NCI-H510A treated with DMSO at 0.1 percent for 48 hours (cell line): ENCODE results near the gene DCPS.
A peak's percentile ranks its signal among the peaks of the same experiment; 100 is the strongest.

ENCODE experiments used
- DNase-seq: peaks from one replicate; lab custom pipeline; 2025; lab: John Stamatoyannopoulos, UW

DCPS gene

GRCh38 chr11:126328444-126328843 is 24.6 kb downstream of the DCPS start:
- DNase-seq = peak; percentile 65

DNA sequence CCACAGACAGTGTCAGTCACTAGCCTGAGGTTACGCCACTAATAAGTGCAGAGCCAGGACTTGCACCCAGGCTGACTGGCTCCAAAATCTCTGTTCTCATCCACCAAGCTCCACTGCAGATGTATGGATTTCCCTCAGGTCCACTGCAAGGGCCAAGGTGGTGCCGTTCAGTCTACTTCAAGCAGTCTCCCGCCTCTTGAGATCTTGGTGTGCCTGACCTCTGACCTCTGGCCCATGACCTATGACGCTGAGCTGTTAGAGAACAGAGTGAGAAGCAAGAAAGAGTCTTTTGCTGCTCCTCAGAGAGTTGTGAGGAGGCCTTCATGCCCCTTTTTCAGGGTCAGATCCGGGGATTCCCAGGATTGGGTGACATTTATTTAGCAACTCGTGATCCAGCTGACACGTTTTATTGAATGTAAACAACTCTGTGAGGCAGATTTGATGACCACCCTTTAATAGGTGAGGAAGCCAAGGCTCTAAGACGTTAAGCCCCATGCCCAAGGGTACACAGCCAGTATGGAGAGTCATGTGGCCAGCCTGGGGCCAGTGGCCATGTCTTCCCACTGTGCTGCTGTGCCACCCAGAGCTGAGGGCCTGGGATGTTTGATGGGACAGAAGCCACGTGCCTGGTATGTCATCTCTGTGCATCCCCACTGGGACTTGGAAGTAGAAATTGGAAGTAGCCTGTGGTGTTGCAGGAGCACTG is 25.2 kb downstream of the DCPS start:
- DNase-seq = no peak

GRCh38 chr11:126329644-126330211 is 25.9 kb downstream of the DCPS start:
- no peak for DNase-seq

GRCh38 chr11:126331286-126331685 is 27.4 kb downstream of the DCPS start:
- no peak for DNase-seq

DNA sequence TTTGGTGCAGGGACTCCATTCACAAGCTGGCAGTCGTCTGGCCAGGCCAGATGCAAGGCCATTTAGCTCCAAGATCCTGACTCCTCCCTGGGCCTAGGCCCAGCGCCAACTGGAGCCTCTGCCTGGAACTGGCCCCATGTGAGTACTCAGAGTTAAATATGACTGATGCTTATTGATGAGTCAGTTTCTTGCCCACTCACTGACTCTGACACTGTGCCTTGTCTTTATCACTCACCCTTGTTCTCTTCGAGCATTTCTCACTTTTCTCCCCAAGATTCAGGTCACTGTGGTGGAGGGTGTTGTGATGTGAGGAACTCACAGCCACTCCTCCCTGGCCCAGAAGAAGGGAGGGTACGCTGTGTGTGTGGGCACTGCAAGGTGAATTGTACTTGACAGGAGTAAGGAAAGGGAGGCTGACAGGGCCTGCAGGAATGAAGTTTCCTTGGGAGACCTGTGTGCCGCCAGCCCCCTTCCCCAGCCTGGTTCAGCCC is 28.4 kb downstream of the DCPS start:
- no peak for DNase-seq

GRCh38 chr11:126333142-126333541 is 29.3 kb downstream of the DCPS start:
- no peak for DNase-seq

DNA sequence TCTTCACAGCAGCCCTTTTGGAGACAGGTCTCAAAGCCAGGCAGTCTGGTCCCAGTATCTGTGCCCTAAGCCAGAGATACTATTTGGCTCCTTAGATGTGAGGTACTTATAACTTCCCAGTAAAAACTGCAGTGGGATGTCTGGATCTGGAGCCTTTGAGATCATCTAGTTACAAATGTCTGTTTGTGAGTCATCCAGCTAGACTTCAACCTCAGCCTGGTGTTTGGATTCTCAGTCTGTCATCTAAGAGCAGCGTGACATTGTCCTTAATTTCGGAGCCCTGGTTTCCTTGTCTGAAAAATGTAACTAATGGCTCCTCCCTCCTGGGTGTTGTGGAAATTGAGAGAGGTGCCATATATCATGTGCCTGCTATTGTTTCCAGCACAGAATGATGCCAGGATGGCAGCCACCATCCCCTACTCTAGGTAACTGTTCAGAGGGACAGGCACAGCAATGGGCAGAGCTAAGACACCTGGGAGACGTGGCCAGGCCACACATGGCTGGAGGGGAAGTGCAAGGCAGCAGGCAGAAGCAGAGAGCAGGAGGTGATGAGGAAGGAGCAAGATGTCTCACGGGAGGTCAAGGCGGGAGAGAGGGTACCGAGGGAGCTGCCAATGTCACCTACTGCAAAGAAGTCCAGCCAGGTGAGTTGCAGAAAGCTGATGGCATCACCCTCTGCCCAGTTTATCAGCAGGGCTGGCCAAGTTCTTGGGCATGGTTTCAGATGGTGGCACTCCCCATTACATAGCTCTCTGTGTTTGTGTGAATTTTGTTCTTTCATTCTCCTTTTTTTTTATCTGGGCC is 31.0 kb downstream of the DCPS start:
- no peak for DNase-seq

DNA sequence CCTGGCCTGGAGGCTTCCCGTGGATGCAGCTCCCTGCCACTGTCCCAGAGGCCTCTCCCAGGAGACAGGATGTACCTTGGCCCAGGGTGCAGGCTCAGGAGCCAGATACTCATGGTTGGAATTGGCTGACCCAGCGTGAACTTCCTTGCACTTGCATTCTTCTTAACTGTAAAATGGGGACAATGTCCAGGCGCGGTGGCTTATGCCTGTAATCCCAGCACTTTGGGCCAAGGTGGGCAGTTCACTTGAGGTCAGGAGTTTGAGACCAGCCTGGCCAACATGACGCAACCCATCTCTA is 31.6 kb downstream of the DCPS start:
- DNase-seq = no peak

GRCh38 chr11:126336138-126336541 is 32.3 kb downstream of the DCPS start:
- DNase-seq = no peak

DNA sequence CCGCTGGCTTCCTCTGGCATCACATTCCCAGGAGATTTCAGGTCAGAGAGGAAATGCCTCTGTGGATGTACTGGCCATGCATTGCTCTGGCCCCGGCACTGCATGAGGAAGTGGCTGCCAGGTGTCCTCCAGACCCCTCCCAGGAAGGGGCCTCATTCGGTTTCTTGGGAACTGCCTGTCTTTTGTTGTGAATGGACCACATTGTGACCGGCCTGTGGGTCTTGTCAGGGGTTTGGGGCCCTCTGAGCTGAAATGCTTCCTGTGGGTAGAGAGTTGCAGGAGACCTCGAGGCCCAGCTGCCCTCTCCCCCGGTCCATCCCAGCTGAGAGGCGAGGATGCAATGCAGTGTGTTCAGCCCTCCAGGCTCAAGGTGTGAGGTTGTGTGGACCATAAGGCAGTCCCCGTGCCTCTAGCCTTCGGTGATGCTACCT is 32.8 kb downstream of the DCPS start:
- DNase-seq = no peak

GRCh38 chr11:126337126-126337473 is 33.2 kb downstream of the DCPS start:
- DNase-seq = no peak

DNA sequence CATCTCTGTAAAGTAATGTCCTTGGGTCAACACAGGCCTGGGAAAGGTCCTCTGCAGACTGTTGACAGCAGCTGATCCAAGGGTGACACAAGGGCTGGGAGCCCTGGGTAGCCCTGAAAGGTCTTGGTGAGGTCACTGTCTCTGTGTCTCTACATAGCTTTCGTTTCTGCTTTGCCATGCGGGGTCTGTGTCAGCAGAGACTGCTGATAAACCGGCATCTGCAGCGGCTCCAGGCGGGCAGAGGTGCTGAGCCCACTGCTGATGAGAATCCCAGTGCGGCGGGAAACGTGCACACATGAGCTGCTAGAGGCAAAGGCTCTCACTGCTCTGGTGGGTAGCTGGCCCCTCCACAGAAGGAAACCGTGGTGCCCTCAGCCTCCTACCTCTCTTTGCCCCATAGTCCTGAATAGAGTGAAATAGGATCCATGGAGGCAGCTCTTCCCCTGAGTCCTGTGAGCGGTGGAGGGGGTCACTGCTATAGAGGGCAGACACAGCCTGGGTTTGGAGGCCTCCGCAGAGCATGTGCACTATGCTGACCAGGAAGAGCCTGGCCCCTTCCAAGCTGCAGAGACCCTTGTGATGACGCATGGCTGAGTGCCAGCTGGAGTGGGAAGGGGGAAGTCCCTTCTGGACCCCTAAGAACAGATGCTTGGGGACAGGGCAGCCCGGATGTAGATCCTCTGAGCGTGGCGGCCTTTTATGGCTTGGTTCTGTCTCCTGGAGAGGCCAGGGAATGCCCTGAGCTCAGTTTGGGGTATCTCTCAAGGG is 33.8 kb downstream of the DCPS start:
- no peak for DNase-seq

GRCh38 chr11:126338346-126339055 is 34.6 kb downstream of the DCPS start:
- DNase-seq = no peak

GRCh38 chr11:126339073-126339862 is 35.4 kb downstream of the DCPS start:
- DNase-seq = no peak

- no peak for DNase-seq
Observed at GRCh38 chr11:126339863-126340434, 36.1 kb downstream of the DCPS start.

DNA sequence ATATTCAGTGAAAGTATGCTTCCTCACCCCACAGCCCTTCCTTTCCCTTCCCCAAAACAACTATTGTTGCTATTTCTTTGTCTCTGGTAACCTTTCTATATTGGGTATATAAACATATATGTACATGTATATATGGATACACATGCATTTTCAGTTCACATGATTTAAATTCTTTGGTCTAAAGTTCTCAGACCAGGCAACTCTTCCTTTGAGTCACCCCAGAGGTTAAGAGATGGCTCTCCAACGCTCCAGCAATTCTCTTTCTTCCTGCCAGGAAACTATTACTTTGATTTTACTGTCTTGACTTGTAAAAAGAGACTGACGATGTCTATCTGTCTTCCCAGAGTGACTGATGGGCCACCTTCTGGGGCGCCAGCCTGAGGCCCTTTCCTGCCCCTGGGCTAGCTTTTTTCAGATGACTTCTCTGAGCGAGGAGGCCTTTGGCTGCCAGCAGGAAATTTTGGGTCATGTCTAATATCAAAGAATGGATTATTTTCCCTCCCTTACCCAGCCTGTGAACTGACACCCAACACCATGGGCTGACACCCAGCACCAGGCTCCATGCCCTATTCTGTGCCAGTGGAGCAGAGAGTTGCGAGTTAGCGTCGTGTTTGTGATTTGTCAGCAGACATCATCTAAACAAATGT is 37.2 kb downstream of the DCPS start:
- no peak for DNase-seq

- no peak for DNase-seq
Observed at GRCh38 chr11:126341760-126342161, 37.9 kb downstream of the DCPS start.

GRCh38 chr11:126343051-126343450 is 39.2 kb downstream of the DCPS start:
- DNase-seq = no peak

- no peak for DNase-seq
Observed at GRCh38 chr11:126344141-126345080, 40.6 kb downstream of the DCPS start.
